Endodermal cell (in vitro differentiated cells): ENCODE measurements around the gene HMOX1. TPM values are rescaled to one million over a fixed set of nuclear protein-coding genes. Genes with fewer than 3 reads are reported as not detected.

Experiments
- DNase-seq: peaks from one replicate; pipeline ENCODE4 v3.0.0-alpha.2; 2017
- H3K27ac ChIP-seq: 2 replicates; pipeline ENCODE4 v1.5.1; 2013; ENCODE audit warnings: mild to moderate bottlenecking, low read depth, low read length, moderate library complexity
- H3K27me3 ChIP-seq: 2 replicates; pipeline ENCODE4 v1.6.1; 2013; ENCODE audit warnings: mild to moderate bottlenecking, low read length, moderate library complexity; ENCODE audit not compliant: insufficient read depth, control insufficient read depth, poor library complexity, severe bottlenecking
- H3K36me3 ChIP-seq: 2 replicates; pipeline ENCODE4 v1.7.0; 2013; ENCODE audit warnings: mild to moderate bottlenecking, low read length, moderate library complexity; ENCODE audit not compliant: control insufficient read depth, insufficient read depth
- H3K4me1 ChIP-seq: one replicate; pipeline ENCODE4 v1.7.0; 2013; ENCODE audit warnings: low read length; ENCODE audit not compliant: control insufficient read depth, insufficient read depth
- H3K4me3 ChIP-seq: 2 replicates; pipeline ENCODE4 v1.5.1; 2013; ENCODE audit warnings: mild to moderate bottlenecking, low read length, moderate library complexity
- H3K9ac ChIP-seq: 2 replicates; pipeline ENCODE4 v1.6.1; 2013; ENCODE audit warnings: mild to moderate bottlenecking, low read length, moderate library complexity; ENCODE audit not compliant: poor library complexity, severe bottlenecking; ENCODE audit errors: extremely low read depth
- H3K9me3 ChIP-seq: 2 replicates; pipeline ENCODE4 v1.6.1; 2013; ENCODE audit warnings: mild to moderate bottlenecking, low read length, moderate library complexity; ENCODE audit not compliant: control insufficient read depth
- H3K27ac Mint-ChIP-seq: 2 replicates; pipeline ENCODE4 v1.8.0; 2020; ENCODE audit warnings: mixed read lengths
- H3K27me3 Mint-ChIP-seq: 2 replicates; pipeline ENCODE4 v1.8.0; 2021; ENCODE audit warnings: mild to moderate bottlenecking, mixed read lengths; ENCODE audit not compliant: insufficient read depth
- H3K36me3 Mint-ChIP-seq: 2 replicates; pipeline ENCODE4 v1.8.0; 2020; ENCODE audit warnings: low read depth, mixed read lengths
- H3K4me1 Mint-ChIP-seq: 2 replicates; pipeline ENCODE4 v1.8.0; 2020; ENCODE audit warnings: mixed read lengths
- H3K4me3 Mint-ChIP-seq: 2 replicates; pipeline ENCODE4 v1.8.0; 2020; ENCODE audit warnings: mild to moderate bottlenecking, moderate library complexity, mixed read lengths
- H3K9me3 Mint-ChIP-seq: 2 replicates; pipeline ENCODE4 v1.8.0; 2020; ENCODE audit warnings: mild to moderate bottlenecking, mixed read lengths
- CTCF ChIP-seq: fragments of 200-600 bp; sonication (generic); conservative IDR thresholded peaks from 2 replicates; pipeline ENCODE4 v1.5.0; 2021; ENCODE audit warnings: antibody characterized with exemption, mild to moderate bottlenecking
- WGBS, 2 experiments: methylation state at CpG; one replicate each; pipeline versions ENCODE4 v1.1.5 to v1.1.7; 2013; ENCODE audit warnings: missing lambda C conversion rate in 2 of 2, mixed read lengths in 1 of 2; ENCODE audit not compliant: insufficient coverage in 1 of 2, insufficient read length in 1 of 2; 5-methylcytosine and 5-hydroxymethylcytosine counted together
- total RNA-seq, 2 donors: library from RNA; stranded (reverse); fragmentation: NEBNext Ultra II Directional in 1 of 2; extraction: Animal tissue kit (Norgen Biotek cat#: 25700) in 1 of 2; gene quantifications; 2 replicates in 1 of 2; 3 replicates in 1 of 2; pipeline ENCODE4 v1.2.1, GENCODE V29; 2021

HMOX1 gene
- total RNA-seq, 2 donors from 2014 or later, result 11.4 to 21.6 TPM

DNA sequence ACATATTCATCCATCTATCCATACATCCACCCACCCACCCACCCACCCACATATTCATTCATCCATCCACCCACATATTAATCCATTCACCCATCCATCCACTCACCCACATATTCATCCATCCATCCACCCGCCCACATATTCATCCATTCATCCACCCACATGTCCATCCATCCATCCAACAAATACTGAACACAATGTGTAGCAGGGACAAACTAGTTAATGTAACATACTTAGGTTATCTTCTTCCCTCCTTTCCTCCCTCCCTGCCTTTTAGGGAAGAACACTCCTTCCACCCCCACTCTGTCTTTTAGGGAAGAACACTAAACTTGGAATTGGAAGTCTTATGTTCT, 58.4 kb downstream of the HMOX1 start:
- no peak for TF ChIP-seq CTCF
- no peak for DNase-seq
- Histone ChIP-seq H3K27ac (no peak overlapping the region), H3K27me3 (no peaks in the 10 kb centered on the region), H3K9me3 (no peaks in the 10 kb centered on the region), H3K9ac (no peak overlapping the region), H3K4me3 (no peak overlapping the region), H3K36me3 (peaks cover 2% of the 10 kb centered on the region), H3K4me1 (no peaks in the 10 kb centered on the region)
- Mint-ChIP-seq H3K4me3 (no peak overlapping the region), H3K36me3 (peaks cover 21% of the 10 kb centered on the region), H3K4me1 (no peaks in the 10 kb centered on the region), H3K9me3 (peaks cover 1% of the 10 kb centered on the region), H3K27me3 (no peaks in the 10 kb centered on the region), H3K27ac (no peak overlapping the region)
- WGBS, 2 experiments, result 83 to 100% methylated on average over 1 of the region's 1 CpG

DNA sequence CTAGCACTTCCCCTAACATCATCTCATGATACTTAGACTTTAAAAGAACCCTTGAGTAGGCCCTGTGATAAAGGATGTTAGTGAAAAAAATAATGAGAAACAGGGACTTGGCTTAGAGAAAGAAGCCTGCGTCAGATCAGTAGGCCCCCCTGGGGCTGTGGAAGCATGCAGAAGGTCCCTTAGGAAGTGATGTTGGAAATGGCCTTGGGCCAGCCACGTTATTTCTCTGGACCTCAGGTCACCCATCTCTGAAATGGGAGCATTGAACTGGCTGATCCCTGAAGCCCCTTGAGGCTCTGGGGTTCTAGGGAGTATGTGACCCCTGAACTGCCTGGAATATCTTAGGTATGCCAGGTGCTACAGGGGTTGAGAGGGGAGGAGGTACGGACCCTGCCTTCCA, 59.2 kb downstream of the HMOX1 start:
- WGBS, 2 experiments, result 90 to 100% methylated on average over 2 to 3 of the region's 3 CpGs

DNA sequence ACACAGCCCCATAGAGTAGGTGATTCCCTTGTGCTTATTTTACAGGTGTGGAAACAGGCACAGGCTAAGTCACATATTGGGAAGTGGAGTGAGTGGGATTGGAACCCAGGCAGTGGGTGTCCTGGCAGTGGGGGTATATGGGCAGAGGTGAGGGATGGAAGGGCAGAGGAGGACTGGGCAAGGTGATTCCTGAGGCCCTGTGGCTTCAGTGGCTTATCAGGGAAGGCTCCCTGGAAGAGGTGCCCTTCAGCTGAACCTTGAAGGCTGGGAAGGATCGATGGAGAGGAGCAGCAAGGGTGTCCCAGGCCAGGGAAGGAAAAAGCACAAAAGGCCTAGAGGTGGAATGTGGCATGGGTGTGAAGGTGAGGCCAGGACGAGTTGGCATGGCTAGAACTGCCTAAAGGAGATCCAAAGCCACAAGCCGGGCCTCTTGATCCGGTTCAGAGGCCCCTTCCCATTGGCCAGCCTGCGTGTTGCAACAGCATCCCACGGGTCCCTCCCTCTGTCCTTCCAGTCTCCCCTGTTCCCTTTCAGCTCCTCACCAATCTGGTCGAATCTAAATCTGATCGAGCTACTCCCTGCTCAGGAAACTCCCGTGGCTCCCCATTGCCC, 60.7 kb downstream of the HMOX1 start:
- Histone ChIP-seq H3K36me3 (no peaks in the 10 kb centered on the region), H3K27me3 (no peaks in the 10 kb centered on the region), H3K9ac (no peak overlapping the region), H3K4me1 (no peaks in the 10 kb centered on the region), H3K4me3 (no peak overlapping the region), H3K27ac (no peak overlapping the region), H3K9me3 (no peaks in the 10 kb centered on the region)
- Mint-ChIP-seq H3K4me1 (no peaks in the 10 kb centered on the region), H3K4me3 (no peak overlapping the region), H3K27ac (no peak overlapping the region), H3K36me3 (peaks cover 5% of the 10 kb centered on the region), H3K27me3 (no peaks in the 10 kb centered on the region), H3K9me3 (no peaks in the 10 kb centered on the region)
- 87 to 92% methylated on average over 7 to 8 of the region's 9 CpGs for WGBS, 2 experiments
- no peak for DNase-seq
- no peak for TF ChIP-seq CTCF

More for the DNA sequence above, 59.2 kb downstream of the HMOX1 start:
- no peaks in the 10 kb centered on the region for H3K4me1 ChIP-seq
- H3K27ac ChIP-seq, result no peak overlapping the region
- no peak for DNase-seq
- Mint-ChIP-seq H3K27me3 (no peaks in the 10 kb centered on the region), H3K4me3 (no peak overlapping the region), H3K9me3 (no peaks in the 10 kb centered on the region), H3K27ac (no peak overlapping the region), H3K36me3 (peaks cover 13% of the 10 kb centered on the region), H3K4me1 (no peaks in the 10 kb centered on the region)
- H3K27me3 ChIP-seq, result no peaks in the 10 kb centered on the region
- no peak for TF ChIP-seq CTCF
- no peak overlapping the region for H3K9ac ChIP-seq
- H3K36me3 ChIP-seq, result no peaks in the 10 kb centered on the region
- no peak overlapping the region for H3K4me3 ChIP-seq
- no peaks in the 10 kb centered on the region for H3K9me3 ChIP-seq
